Liver (tissue), 9 donors: Measurements from ENCODE around the gene NDUFS7. TPM values are rescaled to one million over a fixed set of nuclear protein-coding genes. Genes with fewer than 3 reads are reported as not detected.

Source experiments
- DNase-seq: peaks from one replicate; pipeline ENCODE4 v3.0.0-alpha.2; 2017; ENCODE audit warnings: low spot score
- H3K27ac ChIP-seq, 2 donors: one replicate each; pipeline ENCODE4 v1.7.0; 2013; ENCODE audit warnings: inconsistent platforms in 2 of 2, low read length in 2 of 2, control low read depth in 1 of 2, low read depth in 1 of 2, mild to moderate bottlenecking in 1 of 2
- H3K27me3 ChIP-seq, 4 donors: one replicate each; pipeline versions ENCODE4 v1.6.1 to v1.7.0; 2013; ENCODE audit warnings: low read length in 3 of 4, inconsistent platforms in 1 of 4, mild to moderate bottlenecking in 1 of 4, moderate library complexity in 1 of 4; ENCODE audit not compliant: control insufficient read depth in 4 of 4, insufficient read depth in 4 of 4
- H3K36me3 ChIP-seq, 4 donors: one replicate each; pipeline versions ENCODE4 v1.6.1 to v1.7.0; 2013; ENCODE audit warnings: low read length in 3 of 4, mild to moderate bottlenecking in 3 of 4, low read depth in 1 of 4, moderate library complexity in 1 of 4; ENCODE audit not compliant: control insufficient read depth in 4 of 4, insufficient read depth in 3 of 4
- H3K4me1 ChIP-seq, 4 donors: one replicate each; pipeline versions ENCODE4 v1.6.1 to v1.7.0; 2013; ENCODE audit warnings: low read length in 3 of 4, mild to moderate bottlenecking in 3 of 4, moderate library complexity in 1 of 4; ENCODE audit not compliant: control insufficient read depth in 4 of 4, insufficient read depth in 4 of 4
- H3K4me3 ChIP-seq, 3 donors: one replicate each; pipeline versions ENCODE4 v1.6.1 to v1.7.0; 2013; ENCODE audit warnings: low read length in 3 of 3, control low read depth in 1 of 3, low read depth in 1 of 3, mild to moderate bottlenecking in 1 of 3
- H3K9ac ChIP-seq, 2 donors: one replicate each; pipeline ENCODE4 v1.7.0; 2013; ENCODE audit warnings: low read length in 2 of 2, mild to moderate bottlenecking in 2 of 2, moderate library complexity in 2 of 2, control low read depth in 1 of 2, low read depth in 1 of 2
- H3K9me3 ChIP-seq, 4 donors: one replicate each; pipeline versions ENCODE4 v1.6.1 to v1.7.0; 2013; ENCODE audit warnings: low read length in 3 of 4; ENCODE audit not compliant: control insufficient read depth in 4 of 4
- EGR1 ChIP-seq, 2 donors: IDR thresholded peaks; 2 replicates each; pipeline ENCODE4 v1.6.1; 2016 to 2018; ENCODE audit warnings: antibody characterized with exemption in 2 of 2, low read depth in 2 of 2
- FOXA1 ChIP-seq: IDR thresholded peaks from 2 replicates; pipeline ENCODE4 v1.6.1; 2016; ENCODE audit warnings: antibody characterized with exemption
- FOXA2 ChIP-seq: IDR thresholded peaks from 2 replicates; pipeline ENCODE4 v1.6.1; 2016; ENCODE audit warnings: antibody characterized with exemption
- GABPA ChIP-seq, 2 donors: IDR thresholded peaks in 1 of 2; conservative IDR thresholded peaks in 1 of 2; 2 replicates each; pipeline ENCODE4 v1.6.1; 2016; ENCODE audit warnings: antibody characterized with exemption in 2 of 2, mild to moderate bottlenecking in 1 of 2, moderate library complexity in 1 of 2
- HNF4A ChIP-seq, 2 donors: conservative IDR thresholded peaks; 2 replicates each; pipeline ENCODE4 v1.6.1; 2016; ENCODE audit warnings: antibody characterized with exemption in 2 of 2, mild to moderate bottlenecking in 2 of 2
- HNF4G ChIP-seq: IDR thresholded peaks from 2 replicates; pipeline ENCODE4 v1.6.1; 2016; ENCODE audit warnings: antibody characterized with exemption
- JUND ChIP-seq, 2 donors: IDR thresholded peaks; 2 replicates each; pipeline ENCODE4 v1.6.1; 2016; ENCODE audit warnings: antibody characterized with exemption in 2 of 2
- RAD21 ChIP-seq, 2 donors: IDR thresholded peaks; 2 replicates each; pipeline ENCODE4 v1.6.1; 2016; ENCODE audit warnings: antibody characterized with exemption in 2 of 2, mild to moderate bottlenecking in 2 of 2
- RXRA ChIP-seq, 2 donors: IDR thresholded peaks; 2 replicates each; pipeline ENCODE4 v1.6.1; 2017 to 2018; ENCODE audit warnings: antibody characterized with exemption in 2 of 2, mild to moderate bottlenecking in 1 of 2
- SP1 ChIP-seq: IDR thresholded peaks from 2 replicates; pipeline ENCODE4 v1.6.1; 2018; ENCODE audit warnings: antibody characterized with exemption, mild to moderate bottlenecking
- TAF1 ChIP-seq: conservative IDR thresholded peaks from 2 replicates; pipeline ENCODE4 v1.6.1; 2016; ENCODE audit warnings: antibody characterized with exemption, mild to moderate bottlenecking
- YY1 ChIP-seq: IDR thresholded peaks from 2 replicates; pipeline ENCODE4 v1.6.1; 2016; ENCODE audit warnings: antibody characterized with exemption, mild to moderate bottlenecking
- ZBTB33 ChIP-seq: IDR thresholded peaks from 2 replicates; pipeline ENCODE4 v1.6.1; 2016; ENCODE audit warnings: antibody characterized with exemption
- WGBS: extraction: QIAGEN DNeasy Blood & Tissue Kit; methylation state at CpG from one replicate; pipeline ENCODE4 v1.1.7; 2013; 5-methylcytosine and 5-hydroxymethylcytosine counted together
- polyA plus RNA-seq, 2 donors: library from polyadenylated mRNA; stranded (reverse) in 1 of 2; unstranded in 1 of 2; fragments of 200-250 nt in 1 of 2; fragments of >200 nt in 1 of 2; fragmentation: Nextera tagmentation in 1 of 2; extraction: Ambion mirVana in 1 of 2; gene quantifications; one replicate each; pipeline versions ENCODE4 v1.2.1 to v1.2.3, GENCODE V29; 2013 to 2015
- total RNA-seq, 2 donors: library from RNA; depleted of rRNA; stranded (reverse); fragments of >200 nt; gene quantifications; one replicate each; pipeline ENCODE4 v1.2.3, GENCODE V29; 2014
- TF ChIP-seq, protein P1 (sequence below): IDR thresholded peaks from 2 replicates; pipeline ENCODE4 v1.6.1; 2016; ENCODE audit warnings: antibody characterized with exemption
- TF ChIP-seq, protein P2 (sequence below): IDR thresholded peaks from 2 replicates; pipeline ENCODE4 v1.6.1; 2016; ENCODE audit warnings: antibody characterized with exemption, mild to moderate bottlenecking
- TF ChIP-seq, protein P3 (sequence below): IDR thresholded peaks from 2 replicates; pipeline ENCODE4 v1.6.1; 2016; ENCODE audit warnings: antibody characterized with exemption
- donor health status: healthy.
- donor health status: healthy.
- donor health status: healthy.
- donor health status: healthy.
- donor health status: healthy.

NDUFS7 gene
- total and polyA plus RNA-seq, 4 donors, result 54.4 to 185 (median 128) TPM

- Histone ChIP-seq H3K9me3 (no peaks in the 10 kb centered on the region), H3K9ac (peak overlapping the region; percentile 19 to 34), H3K4me3 (no peak overlapping the region), H3K36me3 (peaks cover 5 to 34% (median 12%) of the 10 kb centered on the region in 4 donors), H3K27ac (peak overlapping the region; percentile 78 to 96), H3K4me1 (peaks cover 8 to 25% (median 19%) of the 10 kb centered on the region in 4 donors), H3K27me3 (no peaks in the 10 kb centered on the region)
- 39% methylated on average over 22 of the region's 22 CpGs for WGBS
- peak; percentile 59 for TF ChIP-seq YY1
- TF ChIP-seq SP1, result peak; percentile 57
- peak; percentile 80 to 97 for TF ChIP-seq EGR1 (IDR thresholded peaks at IDR 0.05; ENCODE audit: low read depth in 2 of 2)
- TF ChIP-seq JUND (IDR thresholded peaks at IDR 0.05), result peak in 1 of 2 donors; percentile 17
- no peak for TF ChIP-seq FOXA2
- TF ChIP-seq GABPA (IDR thresholded peaks at IDR 0.05 in 1 of 2, conservative IDR thresholded peaks at IDR 0.05 in 1 of 2), result no peak
- peak in 1 of 2 donors; percentile 73 for TF ChIP-seq RXRA (IDR thresholded peaks at IDR 0.05)
- peak; percentile 21 for TF ChIP-seq ZBTB33
- TF ChIP-seq, protein P1, sequence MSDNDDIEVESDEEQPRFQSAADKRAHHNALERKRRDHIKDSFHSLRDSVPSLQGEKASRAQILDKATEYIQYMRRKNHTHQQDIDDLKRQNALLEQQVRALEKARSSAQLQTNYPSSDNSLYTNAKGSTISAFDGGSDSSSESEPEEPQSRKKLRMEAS, result peak; percentile 72
- TF ChIP-seq HNF4G, result no peak
- TF ChIP-seq, protein P2, sequence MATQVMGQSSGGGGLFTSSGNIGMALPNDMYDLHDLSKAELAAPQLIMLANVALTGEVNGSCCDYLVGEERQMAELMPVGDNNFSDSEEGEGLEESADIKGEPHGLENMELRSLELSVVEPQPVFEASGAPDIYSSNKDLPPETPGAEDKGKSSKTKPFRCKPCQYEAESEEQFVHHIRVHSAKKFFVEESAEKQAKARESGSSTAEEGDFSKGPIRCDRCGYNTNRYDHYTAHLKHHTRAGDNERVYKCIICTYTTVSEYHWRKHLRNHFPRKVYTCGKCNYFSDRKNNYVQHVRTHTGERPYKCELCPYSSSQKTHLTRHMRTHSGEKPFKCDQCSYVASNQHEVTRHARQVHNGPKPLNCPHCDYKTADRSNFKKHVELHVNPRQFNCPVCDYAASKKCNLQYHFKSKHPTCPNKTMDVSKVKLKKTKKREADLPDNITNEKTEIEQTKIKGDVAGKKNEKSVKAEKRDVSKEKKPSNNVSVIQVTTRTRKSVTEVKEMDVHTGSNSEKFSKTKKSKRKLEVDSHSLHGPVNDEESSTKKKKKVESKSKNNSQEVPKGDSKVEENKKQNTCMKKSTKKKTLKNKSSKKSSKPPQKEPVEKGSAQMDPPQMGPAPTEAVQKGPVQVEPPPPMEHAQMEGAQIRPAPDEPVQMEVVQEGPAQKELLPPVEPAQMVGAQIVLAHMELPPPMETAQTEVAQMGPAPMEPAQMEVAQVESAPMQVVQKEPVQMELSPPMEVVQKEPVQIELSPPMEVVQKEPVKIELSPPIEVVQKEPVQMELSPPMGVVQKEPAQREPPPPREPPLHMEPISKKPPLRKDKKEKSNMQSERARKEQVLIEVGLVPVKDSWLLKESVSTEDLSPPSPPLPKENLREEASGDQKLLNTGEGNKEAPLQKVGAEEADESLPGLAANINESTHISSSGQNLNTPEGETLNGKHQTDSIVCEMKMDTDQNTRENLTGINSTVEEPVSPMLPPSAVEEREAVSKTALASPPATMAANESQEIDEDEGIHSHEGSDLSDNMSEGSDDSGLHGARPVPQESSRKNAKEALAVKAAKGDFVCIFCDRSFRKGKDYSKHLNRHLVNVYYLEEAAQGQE, result no peak
- TF ChIP-seq FOXA1, result peak; percentile 18
- TF ChIP-seq TAF1, result no peak
- TF ChIP-seq HNF4A (conservative IDR thresholded peaks at IDR 0.05), result peak; percentile 16 to 72
- TF ChIP-seq, protein P3, sequence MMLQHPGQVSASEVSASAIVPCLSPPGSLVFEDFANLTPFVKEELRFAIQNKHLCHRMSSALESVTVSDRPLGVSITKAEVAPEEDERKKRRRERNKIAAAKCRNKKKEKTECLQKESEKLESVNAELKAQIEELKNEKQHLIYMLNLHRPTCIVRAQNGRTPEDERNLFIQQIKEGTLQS, result no peak
- no peak for TF ChIP-seq RAD21 (IDR thresholded peaks at IDR 0.05)
- DNase-seq, result no peak
Measured at GRCh38 chr19:1373534-1374249, 10.0 kb upstream of the NDUFS7 start.

- Histone ChIP-seq H3K27me3 (no peaks in the 10 kb centered on the region), H3K4me3 (no peak overlapping the region), H3K9ac (peak overlapping the region in 1 of 2 donors; percentile 19), H3K27ac (peak overlapping the region; percentile 78 to 96), H3K4me1 (peaks cover 8 to 25% (median 19%) of the 10 kb centered on the region in 4 donors), H3K36me3 (peaks cover 5 to 31% (median 10%) of the 10 kb centered on the region in 4 donors), H3K9me3 (no peaks in the 10 kb centered on the region)
- DNase-seq, result no peak
- WGBS, result 46% methylated on average over 12 of the region's 12 CpGs
- TF ChIP-seq ZBTB33, result no peak
- no peak for TF ChIP-seq JUND (IDR thresholded peaks at IDR 0.05)
- TF ChIP-seq, protein P3, result peak; percentile 59
- TF ChIP-seq HNF4A (conservative IDR thresholded peaks at IDR 0.05), result peak in 1 of 2 donors; percentile 36
- TF ChIP-seq, protein P1, result no peak
- TF ChIP-seq RXRA (IDR thresholded peaks at IDR 0.05), result no peak
- TF ChIP-seq, protein P2, result no peak
- TF ChIP-seq GABPA (IDR thresholded peaks at IDR 0.05 in 1 of 2, conservative IDR thresholded peaks at IDR 0.05 in 1 of 2), result no peak
- no peak for TF ChIP-seq RAD21 (IDR thresholded peaks at IDR 0.05)
- no peak for TF ChIP-seq HNF4G
- no peak for TF ChIP-seq SP1
Measured at GRCh38 chr19:1374250-1374577, 9.5 kb upstream of the NDUFS7 start.
